Measurements from ENCODE around the gene MAMDC2.

DNA sequence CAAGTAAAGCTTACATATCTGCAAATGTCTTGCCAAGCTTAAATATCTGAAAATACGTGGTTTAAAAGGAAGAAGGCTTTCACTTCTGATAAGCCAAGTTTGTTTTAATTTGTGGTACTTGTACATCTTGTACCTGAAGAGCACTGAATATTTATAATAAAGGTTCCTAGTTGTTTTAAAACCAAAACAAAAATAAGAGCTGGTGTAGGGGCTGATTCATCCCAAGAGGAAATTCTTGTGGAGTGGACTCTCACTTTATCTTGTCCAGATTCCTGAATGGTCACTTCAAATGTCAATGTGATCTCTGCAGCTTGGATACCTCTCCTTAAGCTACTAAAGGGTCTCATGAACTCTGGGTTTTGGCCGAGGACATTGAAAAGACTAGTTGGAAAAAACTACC is 29.5 kb downstream of the MAMDC2 start:
- TF ChIP-seq, protein P1, sequence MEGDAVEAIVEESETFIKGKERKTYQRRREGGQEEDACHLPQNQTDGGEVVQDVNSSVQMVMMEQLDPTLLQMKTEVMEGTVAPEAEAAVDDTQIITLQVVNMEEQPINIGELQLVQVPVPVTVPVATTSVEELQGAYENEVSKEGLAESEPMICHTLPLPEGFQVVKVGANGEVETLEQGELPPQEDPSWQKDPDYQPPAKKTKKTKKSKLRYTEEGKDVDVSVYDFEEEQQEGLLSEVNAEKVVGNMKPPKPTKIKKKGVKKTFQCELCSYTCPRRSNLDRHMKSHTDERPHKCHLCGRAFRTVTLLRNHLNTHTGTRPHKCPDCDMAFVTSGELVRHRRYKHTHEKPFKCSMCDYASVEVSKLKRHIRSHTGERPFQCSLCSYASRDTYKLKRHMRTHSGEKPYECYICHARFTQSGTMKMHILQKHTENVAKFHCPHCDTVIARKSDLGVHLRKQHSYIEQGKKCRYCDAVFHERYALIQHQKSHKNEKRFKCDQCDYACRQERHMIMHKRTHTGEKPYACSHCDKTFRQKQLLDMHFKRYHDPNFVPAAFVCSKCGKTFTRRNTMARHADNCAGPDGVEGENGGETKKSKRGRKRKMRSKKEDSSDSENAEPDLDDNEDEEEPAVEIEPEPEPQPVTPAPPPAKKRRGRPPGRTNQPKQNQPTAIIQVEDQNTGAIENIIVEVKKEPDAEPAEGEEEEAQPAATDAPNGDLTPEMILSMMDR (IDR thresholded peaks at IDR 0.05) = no peak
- TF ChIP-seq POLR2A (IDR thresholded peaks at IDR 0.05) = no peak

All from adrenal gland (tissue), 5 donors.